Gastroesophageal sphincter (tissue), 3 donors: ENCODE measurements around the gene DPP6.

Source experiments
- CTCF ChIP-seq, 4 experiments: fragments of 200-600 bp in 2 of 4; fragments of 450-650 bp in 2 of 4; sonication (generic) in 1 of 4; IDR thresholded peaks; one replicate each; pipeline ENCODE4 v1.5.1; 2017 to 2019; ENCODE audit warnings: antibody characterized with exemption in 4 of 4, mild to moderate bottlenecking in 2 of 4, moderate library complexity in 2 of 4
- POLR2AphosphoS5 ChIP-seq: sonication (generic); formaldehyde crosslinking; IDR thresholded peaks from one replicate; pipeline ENCODE4 v1.6.1; 2017; ENCODE audit warnings: antibody characterized with exemption

- TF ChIP-seq POLR2AphosphoS5 (no peak), CTCF (IDR thresholded peaks at IDR 0.05) (no peak)
These were observed 857.3 kb downstream of the DPP6 start for GRCh38 chr7:154909241-154910105.
